ENCODE measurements around the gene TANK. TPM values are rescaled to one million over a fixed set of nuclear protein-coding genes. Genes with fewer than 3 reads are reported as not detected.
"Not testable (repeated sequence)": the region's sequence is repeated elsewhere in the genome, so short reads cannot be mapped to it uniquely, and the experiment has no call there.

Gene TANK
- total RNA-seq, 4 donors from 2014 or later, result 76.9 to 115 (median 98.1) TPM

- Histone ChIP-seq H3K36me3 (no peaks in the 10 kb centered on the region), H3K4me1 (peaks cover 14 to 19% of the 10 kb centered on the region in 2 donors), H3K9me3 (no peaks in the 10 kb centered on the region), H3K4me3 (replicated peaks in 1 of 3) (no peak overlapping the region), H3K27ac (peak overlapping the region; percentile 55 to 80 (median 73)), H3K27me3 (no peaks in the 10 kb centered on the region)
- no peak for TF ChIP-seq CTCF (IDR thresholded peaks at IDR 0.05)
- TF ChIP-seq POLR2A (IDR thresholded peaks at IDR 0.05), result no peak
- DNase-seq, result no peak
- intact Hi-C loops (cut with DNase I), result no loop called here
- WGBS, 2 donors, result 88 to 94% methylated on average over 2 of the region's 2 CpGs
These were observed 36.0 kb upstream of the TANK start for GRCh38 chr2:161124201-161124600.

GRCh38 chr2:161128885-161129284 lies 31.3 kb upstream of the TANK start:
- 77 to 78% methylated on average over 3 of the region's 3 CpGs for WGBS, 2 donors
- H3K27me3 ChIP-seq, result no peaks in the 10 kb centered on the region
- intact Hi-C loops (cut with DNase I), result no loop called here
- peaks cover 3 to 5% of the 10 kb centered on the region in 2 donors for H3K4me1 ChIP-seq
- H3K4me3 ChIP-seq (replicated peaks in 1 of 3), result no peak overlapping the region
- DNase-seq, result no peak
- TF ChIP-seq CTCF (IDR thresholded peaks at IDR 0.05) (no peak), POLR2A (IDR thresholded peaks at IDR 0.05) (no peak)
- no peaks in the 10 kb centered on the region for H3K9me3 ChIP-seq
- H3K36me3 ChIP-seq, result no peaks in the 10 kb centered on the region
- H3K27ac ChIP-seq, result no peak overlapping the region

- WGBS, 2 donors, result 87 to 91% methylated on average over 8 of the region's 8 CpGs
- TF ChIP-seq POLR2A (IDR thresholded peaks at IDR 0.05) (no peak), CTCF (IDR thresholded peaks at IDR 0.05) (no peak)
- intact Hi-C loops (cut with DNase I), result no loop called here
- Histone ChIP-seq H3K4me1 (peaks cover 8 to 11% of the 10 kb centered on the region in 2 donors), H3K36me3 (no peaks in the 10 kb centered on the region), H3K9me3 (no peaks in the 10 kb centered on the region), H3K27me3 (no peaks in the 10 kb centered on the region), H3K4me3 (replicated peaks in 1 of 3) (no peak overlapping the region), H3K27ac (no peak overlapping the region)
- no peak for DNase-seq
These were observed 29.9 kb upstream of the TANK start for GRCh38 chr2:161130354-161130753.

GRCh38 chr2:161131074-161131680 lies 29.1 kb upstream of the TANK start:
- no peaks in the 10 kb centered on the region for H3K36me3 ChIP-seq
- DNase-seq, result no peak
- H3K9me3 ChIP-seq, result no peaks in the 10 kb centered on the region
- H3K27ac ChIP-seq, result no peak overlapping the region
- H3K4me1 ChIP-seq, result peaks cover 16 to 19% of the 10 kb centered on the region in 2 donors
- TF ChIP-seq CTCF (IDR thresholded peaks at IDR 0.05), result no peak
- TF ChIP-seq POLR2A (IDR thresholded peaks at IDR 0.05), result no peak
- H3K27me3 ChIP-seq, result no peaks in the 10 kb centered on the region
- WGBS, 2 donors, result 70 to 72% methylated on average over 4 of the region's 4 CpGs
- intact Hi-C loops (cut with DNase I), result no loop called here
- no peak overlapping the region for H3K4me3 ChIP-seq (replicated peaks in 1 of 3)

GRCh38 chr2:161131804-161132203 lies 28.4 kb upstream of the TANK start:
- no peak for DNase-seq
- H3K4me1 ChIP-seq, result peaks cover 22 to 25% of the 10 kb centered on the region in 2 donors
- no peak for TF ChIP-seq CTCF (IDR thresholded peaks at IDR 0.05)
- H3K4me3 ChIP-seq (replicated peaks in 1 of 3), result no peak overlapping the region
- no peak overlapping the region for H3K27ac ChIP-seq
- intact Hi-C loops (cut with DNase I), result no loop called here
- H3K27me3 ChIP-seq, result no peaks in the 10 kb centered on the region
- no peaks in the 10 kb centered on the region for H3K9me3 ChIP-seq
- 96 to 97% methylated on average over 1 of the region's 1 CpG for WGBS, 2 donors
- no peaks in the 10 kb centered on the region for H3K36me3 ChIP-seq

GRCh38 chr2:161132384-161132783 lies 27.8 kb upstream of the TANK start:
- intact Hi-C loops (cut with DNase I); H3K4me3 ChIP-seq (replicated peaks in 1 of 3); DNase-seq; H3K27me3 ChIP-seq; H3K27ac ChIP-seq; H3K9me3 ChIP-seq; H3K36me3 ChIP-seq: not testable (repeated sequence)
- WGBS, 2 donors, result 96 to 97% methylated on average over 5 of the region's 5 CpGs
- H3K4me1 ChIP-seq, result peaks cover 26 to 29% of the 10 kb centered on the region in 2 donors
